Measurements from ENCODE around the gene CCDC191. TPM values are rescaled to one million over a fixed set of nuclear protein-coding genes. Genes with fewer than 3 reads are reported as not detected.

CCDC191 gene, protein sequence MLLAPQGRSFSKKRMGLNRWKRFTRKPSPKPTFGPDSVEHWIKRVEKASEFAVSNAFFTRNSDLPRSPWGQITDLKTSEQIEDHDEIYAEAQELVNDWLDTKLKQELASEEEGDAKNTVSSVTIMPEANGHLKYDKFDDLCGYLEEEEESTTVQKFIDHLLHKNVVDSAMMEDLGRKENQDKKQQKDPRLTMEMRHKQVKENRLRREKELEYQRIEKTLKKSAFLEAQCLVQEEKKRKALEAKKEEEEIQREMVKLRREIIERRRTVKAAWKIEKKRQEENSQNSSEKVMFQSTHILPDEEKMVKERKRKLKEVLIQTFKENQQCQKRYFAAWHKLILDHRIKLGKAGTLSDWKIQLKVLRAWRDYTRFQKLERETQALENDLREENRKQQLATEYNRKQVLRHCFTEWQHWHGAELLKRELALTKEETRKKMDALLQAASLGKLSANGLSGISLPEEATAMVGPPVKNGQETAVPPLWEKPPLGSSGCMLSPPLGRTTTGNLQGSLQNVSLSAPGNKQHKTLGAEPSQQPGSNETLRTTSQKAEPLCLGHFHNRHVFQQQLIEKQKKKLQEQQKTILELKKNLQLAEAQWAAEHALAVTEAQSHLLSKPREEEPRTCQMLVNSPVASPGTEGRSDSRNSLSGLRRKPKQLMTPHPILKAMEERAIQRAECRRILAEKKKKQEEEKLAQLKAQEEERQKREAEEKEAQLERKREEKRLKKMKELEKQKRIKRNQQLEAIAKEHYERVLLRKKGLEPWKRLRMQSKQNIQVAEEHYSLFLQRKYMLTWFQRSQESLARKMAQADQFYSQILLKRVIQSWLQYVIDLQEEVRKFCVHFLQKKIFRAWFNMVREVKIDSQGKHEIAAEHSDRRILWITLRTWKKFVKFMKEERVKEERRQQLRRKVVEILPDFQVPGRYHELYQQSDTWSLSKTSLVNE
- total RNA-seq: 1 to 10 TPM; 5.5 to 6.4 (median 5.7) TPM
- total RNA-seq (2013): 20.7 TPM

DNA sequence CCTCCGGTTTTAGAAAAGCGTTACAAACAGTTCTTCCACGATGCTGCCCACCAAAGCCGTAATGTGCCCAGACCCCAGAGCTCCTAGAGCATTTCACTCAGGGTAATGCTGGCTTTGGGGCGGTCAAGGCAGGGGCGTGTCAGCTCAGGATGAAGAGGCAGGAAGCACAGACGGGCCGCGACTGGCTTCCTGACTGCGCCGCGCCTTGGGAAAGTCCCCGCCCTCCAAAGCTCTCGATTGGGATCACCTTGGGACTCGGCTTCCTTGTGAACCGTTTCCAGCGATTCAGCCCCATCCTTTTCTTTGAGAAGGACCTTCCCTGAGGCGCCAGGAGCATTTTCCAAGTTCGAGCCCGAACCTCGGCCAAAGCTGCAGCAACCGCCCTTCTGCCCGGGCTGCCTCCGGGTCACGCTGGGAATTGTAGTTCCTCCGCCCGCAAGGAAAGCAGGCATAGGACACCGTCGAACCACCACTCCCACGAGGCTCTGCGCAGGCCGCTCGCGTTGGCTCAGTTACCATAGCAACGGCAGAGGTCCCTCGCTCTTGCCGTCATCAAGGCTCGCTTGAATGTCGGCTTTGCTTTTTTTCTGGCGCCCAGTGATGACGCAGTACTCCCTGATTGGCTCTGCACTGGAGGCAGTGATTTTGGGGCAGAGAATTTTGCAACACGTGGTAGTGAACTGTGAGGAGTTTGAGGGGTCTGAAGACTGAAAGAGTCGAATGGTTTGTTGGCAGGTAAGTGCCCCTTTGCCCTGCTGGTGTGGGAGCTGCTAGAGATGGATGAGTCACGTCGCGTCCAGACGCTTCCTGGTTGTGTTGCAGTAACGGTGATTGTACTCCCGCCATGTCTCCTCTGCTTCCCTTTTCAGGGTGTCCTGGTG lies at the start of gene CCDC191, which contains the start of gene QTRT2:
TSS of gene CCDC191 (minus strand) at position 397 of the 881 bp plus-strand sequence. CDS start at position 337, 60 bp downstream.
TSS of gene QTRT2 (plus strand) at position 608 of the 881 bp plus-strand sequence. CDS start 8,521 bp downstream, outside the sequence.
- peak within 1 kb of the TSS; percentile 98 for H3K4me3 Mint-ChIP-seq
- no peaks in the 10 kb centered on the region for H3K36me3 Mint-ChIP-seq
- H3K9me3 Mint-ChIP-seq: no peaks in the 10 kb centered on the region
- DNase-seq: peak; percentile 97 to 100
- Histone ChIP-seq H3K36me3 (ENCODE audit: control insufficient read depth, insufficient read depth, low read length) (peaks cover 3% of the 10 kb centered on the region), H3K4me1 (ENCODE audit: control insufficient read depth, insufficient read depth, low read length) (peaks cover 6% of the 10 kb centered on the region), H3K27me3 (ENCODE audit: control insufficient read depth, insufficient read depth, low read length) (no peaks in the 10 kb centered on the region), H3K9me3 (ENCODE audit: control insufficient read depth, insufficient read depth, low read length) (no peaks in the 10 kb centered on the region), H3K27ac (ENCODE audit: low read length) (peak within 1 kb of the TSS; percentile 69), H3K4me3 (ENCODE audit: low read length) (peak within 1 kb of the TSS; percentile 82)
- intact Hi-C loops (cut with micrococcal nuclease): loop anchor here (1.0 to 10.0 kb wide), 6 partner anchors 158 to 1494 kb away; partner anchors contain the start of genes ATG3, ATP6V1A, GRAMD1C and SLC35A5
- peak; percentile 94 to 98 (median 96) for ATAC-seq
- WGBS (ENCODE audit: insufficient coverage): 0% methylated on average over 49 of the region's 49 CpGs
- no peaks in the 10 kb centered on the region for H3K27me3 Mint-ChIP-seq (ENCODE audit: low read depth in 2 of 2)
- TF ChIP-seq CTCF (IDR thresholded peaks at IDR 0.05): no peak
- peaks cover 38 to 47% of the 10 kb centered on the region in 2 donors for H3K4me1 Mint-ChIP-seq
- peak within 1 kb of the TSS; percentile 95 to 96 for H3K27ac Mint-ChIP-seq

GRCh38 chr3:114104414-114104813 lies 48.1 kb upstream of the CCDC191 start:
- Histone ChIP-seq H3K27me3 (ENCODE audit: control insufficient read depth, insufficient read depth, low read length) (no peaks in the 10 kb centered on the region), H3K9me3 (ENCODE audit: control insufficient read depth, insufficient read depth, low read length) (no peaks in the 10 kb centered on the region), H3K4me3 (ENCODE audit: low read length) (no peak overlapping the region), H3K27ac (ENCODE audit: low read length) (no peak overlapping the region), H3K4me1 (ENCODE audit: control insufficient read depth, insufficient read depth, low read length) (no peaks in the 10 kb centered on the region), H3K36me3 (ENCODE audit: control insufficient read depth, insufficient read depth, low read length) (no peaks in the 10 kb centered on the region)
- DNase-seq: no peak
- intact Hi-C loops (cut with micrococcal nuclease): no loop called here
- Mint-ChIP-seq H3K27me3 (ENCODE audit: low read depth in 2 of 2) (peaks cover 5 to 10% of the 10 kb centered on the region in 2 donors), H3K9me3 (no peaks in the 10 kb centered on the region), H3K4me1 (no peaks in the 10 kb centered on the region), H3K36me3 (no peaks in the 10 kb centered on the region), H3K27ac (no peak overlapping the region), H3K4me3 (no peak overlapping the region)
- TF ChIP-seq CTCF (IDR thresholded peaks at IDR 0.05): no peak
- WGBS (ENCODE audit: insufficient coverage): 100% methylated on average over 2 of the region's 3 CpGs
- ATAC-seq: no peak

DNA sequence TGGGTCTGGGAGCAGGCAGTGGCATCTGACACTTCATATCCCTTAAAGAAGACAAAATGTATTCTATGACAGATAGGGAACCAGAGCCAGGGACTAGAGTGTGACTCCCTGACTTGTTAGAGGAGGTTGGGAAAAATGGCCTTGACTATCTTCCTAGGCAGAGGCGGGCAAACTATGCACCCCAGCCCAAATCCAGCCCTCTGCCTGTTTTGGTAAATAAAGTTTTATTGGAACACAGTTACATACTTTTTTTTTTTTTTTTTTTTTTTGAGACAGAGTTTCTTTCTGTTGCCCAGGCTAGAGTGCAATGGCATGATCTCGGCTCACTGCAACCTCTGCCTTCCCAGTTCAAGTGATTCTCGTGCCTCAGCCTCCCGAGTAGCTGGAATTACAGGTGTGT lies 47.5 kb upstream of the CCDC191 start:
- no peak for TF ChIP-seq CTCF (IDR thresholded peaks at IDR 0.05)
- H3K27me3 ChIP-seq (ENCODE audit: control insufficient read depth, insufficient read depth, low read length): no peaks in the 10 kb centered on the region
- H3K27ac ChIP-seq (ENCODE audit: low read length): no peak overlapping the region
- H3K9me3 ChIP-seq (ENCODE audit: control insufficient read depth, insufficient read depth, low read length): no peaks in the 10 kb centered on the region
- DNase-seq: no peak
- WGBS (ENCODE audit: insufficient coverage): 89% methylated on average over 3 of the region's 4 CpGs
- no peak overlapping the region for H3K4me3 ChIP-seq (ENCODE audit: low read length)
- no peaks in the 10 kb centered on the region for H3K36me3 Mint-ChIP-seq
- intact Hi-C loops (cut with micrococcal nuclease): no loop called here
- H3K4me3 Mint-ChIP-seq: no peak overlapping the region
- no peaks in the 10 kb centered on the region for H3K36me3 ChIP-seq (ENCODE audit: control insufficient read depth, insufficient read depth, low read length)
- no peak for ATAC-seq
- H3K27me3 Mint-ChIP-seq (ENCODE audit: low read depth in 2 of 2): peaks cover 5 to 10% of the 10 kb centered on the region in 2 donors
- no peak overlapping the region for H3K27ac Mint-ChIP-seq
- no peaks in the 10 kb centered on the region for H3K4me1 ChIP-seq (ENCODE audit: control insufficient read depth, insufficient read depth, low read length)
- H3K9me3 Mint-ChIP-seq: no peaks in the 10 kb centered on the region
- H3K4me1 Mint-ChIP-seq: no peaks in the 10 kb centered on the region
